HepG2 (cell line): Measurements from ENCODE around the gene AARSD1. TPM values are rescaled to one million over a fixed set of nuclear protein-coding genes. Genes with fewer than 3 reads are reported as not detected.

Experiments used
- AKAP8 ChIP-seq: sonication (generic); formaldehyde crosslinking; IDR thresholded peaks from 2 replicates; pipeline ENCODE4 v1.5.1; 2020; ENCODE audit warnings: mild to moderate bottlenecking, missing genetic modification reagents
- ESRRA ChIP-seq: sonication (generic); formaldehyde crosslinking; IDR thresholded peaks from 2 replicates; pipeline ENCODE4 v1.5.1; 2020; ENCODE audit warnings: mild to moderate bottlenecking, low read depth, missing genetic modification reagents
- RFXAP ChIP-seq: sonication (generic); formaldehyde crosslinking; IDR thresholded peaks from 2 replicates; pipeline ENCODE4 v1.4.0; 2020; ENCODE audit warnings: missing genetic modification reagents, borderline replicate concordance
- SOX13 ChIP-seq, 3 experiments: fragments of 450-650 bp in 1 of 3; sonication (generic) in 1 of 3; formaldehyde crosslinking in 1 of 3; IDR thresholded peaks in 2 of 3; conservative IDR thresholded peaks in 1 of 3; 2 replicates each; pipeline versions ENCODE4 v1.5.0 to v1.6.1; 2016 to 2020; ENCODE audit warnings: antibody characterized with exemption in 1 of 3, mild to moderate bottlenecking in 1 of 3, missing compliant biosample characterization in 1 of 3, missing genetic modification reagents in 1 of 3, moderate library complexity in 1 of 3
- ZBTB1 ChIP-seq: sonication (generic); formaldehyde crosslinking; IDR thresholded peaks from 2 replicates; pipeline ENCODE4 v1.4.0; 2020; ENCODE audit warnings: missing genetic modification reagents, borderline replicate concordance
- ZBTB38 ChIP-seq: sonication (generic); formaldehyde crosslinking; IDR thresholded peaks from 2 replicates; pipeline ENCODE4 v1.5.1; 2020; ENCODE audit warnings: mild to moderate bottlenecking, missing genetic modification reagents
- ZFP82 ChIP-seq: sonication (generic); formaldehyde crosslinking; IDR thresholded peaks from 2 replicates; pipeline ENCODE4 v1.5.1; 2020; ENCODE audit warnings: mild to moderate bottlenecking, missing genetic modification reagents, borderline replicate concordance
- ZNF253 ChIP-seq: sonication (generic); formaldehyde crosslinking; IDR thresholded peaks from 2 replicates; pipeline ENCODE4 v1.8.0; 2022; ENCODE audit warnings: mild to moderate bottlenecking, missing genetic modification reagents, borderline replicate concordance
- ZNF430 ChIP-seq: sonication (generic); formaldehyde crosslinking; IDR thresholded peaks from 2 replicates; pipeline ENCODE4 v1.9.0; 2021; ENCODE audit warnings: mild to moderate bottlenecking, missing genetic modification reagents
- ZNF501 ChIP-seq: sonication (generic); formaldehyde crosslinking; IDR thresholded peaks from 2 replicates; pipeline ENCODE4 v1.5.1; 2020; ENCODE audit warnings: mild to moderate bottlenecking, moderate library complexity, missing genetic modification reagents
- ZNF550 ChIP-seq: sonication (generic); formaldehyde crosslinking; IDR thresholded peaks from 2 replicates; pipeline ENCODE4 v1.4.0; 2020; ENCODE audit warnings: mild to moderate bottlenecking, missing genetic modification reagents, borderline replicate concordance
- ZNF737 ChIP-seq: sonication (generic); formaldehyde crosslinking; IDR thresholded peaks from 2 replicates; pipeline ENCODE4 v1.5.0; 2020; ENCODE audit warnings: missing genetic modification reagents, mild to moderate bottlenecking, borderline replicate concordance
- ZNF775 ChIP-seq: sonication (generic); formaldehyde crosslinking; IDR thresholded peaks from 2 replicates; pipeline ENCODE4 v1.4.0; 2020; ENCODE audit warnings: missing genetic modification reagents, mild to moderate bottlenecking, moderate library complexity, borderline replicate concordance
- ZNF816 ChIP-seq: sonication (generic); formaldehyde crosslinking; IDR thresholded peaks from 2 replicates; pipeline ENCODE4 v1.8.0; 2022; ENCODE audit warnings: missing genetic modification reagents, mild to moderate bottlenecking, borderline replicate concordance
- polyA plus RNA-seq, 8 experiments: library from polyadenylated mRNA; depleted of rRNA in 3 of 8; stranded (reverse) in 7 of 8; unstranded in 1 of 8; fragments of >200 nt; fragmentation: Illumina TruSeq in 4 of 8; extraction: Trizol in 4 of 8; gene quantifications; 2 replicates each; pipeline versions ENCODE4 v1.2.1 to v1.2.3, GENCODE V29; 2011 to 2016; ENCODE audit warnings: low read depth in 4 of 8, missing spikeins in 1 of 8, mixed read lengths in 1 of 8; ENCODE audit not compliant: insufficient read depth in 1 of 8
- total RNA-seq, 5 experiments: library from RNA; depleted of rRNA; stranded (reverse); fragments of >200 nt; fragmentation: Illumina TruSeq; extraction: Trizol; gene quantifications; 2 replicates each; pipeline ENCODE4 v1.2.3, GENCODE V29; 2016; ENCODE audit warnings: low read depth in 1 of 5
- TF ChIP-seq, protein P1 (sequence below): sonication (generic); formaldehyde crosslinking; IDR thresholded peaks from 2 replicates; pipeline ENCODE4 v1.4.0; 2020; ENCODE audit warnings: missing genetic modification reagents
- TF ChIP-seq, protein P2 (sequence below): sonication (generic); formaldehyde crosslinking; IDR thresholded peaks from 2 replicates; pipeline ENCODE4 v1.5.0; 2020; ENCODE audit warnings: missing genetic modification reagents, mild to moderate bottlenecking, borderline replicate concordance
- TF ChIP-seq, protein P3 (sequence below): sonication (generic); formaldehyde crosslinking; IDR thresholded peaks from 2 replicates; pipeline ENCODE4 v1.9.0; 2021; ENCODE audit warnings: missing genetic modification reagents, borderline replicate concordance
- TF ChIP-seq, protein P4 (sequence below): sonication (generic); formaldehyde crosslinking; IDR thresholded peaks from 2 replicates; pipeline ENCODE4 v1.4.0; 2020; ENCODE audit warnings: missing genetic modification reagents

Gene AARSD1
- total and polyA plus RNA-seq, 2 of the 13 experiments (the other 11 are each of a cell fraction or from before 2014, with no cell fraction given) = 24.7 to 29.3 TPM

- TF ChIP-seq ZNF253 (no peak), ZNF737 (CRISPR knock-in tag) (no peak), ZFP82 (0 out of 2 replicates have a peak, but pooled peaks have one; percentile 1), ESRRA (0 out of 2 replicates have a peak, but pooled peaks have one; percentile 9), ZBTB1 (CRISPR knock-in tag) (0 out of 2 replicates have a peak, but pooled peaks have one; percentile 23), ZNF501 (peak; percentile 60; the same call in 1 of the 2 replicates), ZNF430 (CRISPR knock-in tag) (peak; percentile 20; the same call in 1 of the 2 replicates), ZNF775 (CRISPR knock-in tag) (no peak), RFXAP (0 out of 2 replicates have a peak, but pooled peaks have one; percentile 4), AKAP8 (CRISPR knock-in tag) (no peak), ZNF816 (peak; percentile 55; the same call in 1 of the 2 replicates), SOX13 (IDR thresholded peaks at IDR 0.05) (no peak), SOX13 (CRISPR knock-in tag; conservative IDR thresholded peaks at IDR 0.05 in 1 of 2, IDR thresholded peaks at IDR 0.05 in 1 of 2) (no peak; a peak in 1 of 4 replicates), ZNF550 (CRISPR knock-in tag) (no peak), ZBTB38 (peak; percentile 94)
- TF ChIP-seq, protein P1, sequence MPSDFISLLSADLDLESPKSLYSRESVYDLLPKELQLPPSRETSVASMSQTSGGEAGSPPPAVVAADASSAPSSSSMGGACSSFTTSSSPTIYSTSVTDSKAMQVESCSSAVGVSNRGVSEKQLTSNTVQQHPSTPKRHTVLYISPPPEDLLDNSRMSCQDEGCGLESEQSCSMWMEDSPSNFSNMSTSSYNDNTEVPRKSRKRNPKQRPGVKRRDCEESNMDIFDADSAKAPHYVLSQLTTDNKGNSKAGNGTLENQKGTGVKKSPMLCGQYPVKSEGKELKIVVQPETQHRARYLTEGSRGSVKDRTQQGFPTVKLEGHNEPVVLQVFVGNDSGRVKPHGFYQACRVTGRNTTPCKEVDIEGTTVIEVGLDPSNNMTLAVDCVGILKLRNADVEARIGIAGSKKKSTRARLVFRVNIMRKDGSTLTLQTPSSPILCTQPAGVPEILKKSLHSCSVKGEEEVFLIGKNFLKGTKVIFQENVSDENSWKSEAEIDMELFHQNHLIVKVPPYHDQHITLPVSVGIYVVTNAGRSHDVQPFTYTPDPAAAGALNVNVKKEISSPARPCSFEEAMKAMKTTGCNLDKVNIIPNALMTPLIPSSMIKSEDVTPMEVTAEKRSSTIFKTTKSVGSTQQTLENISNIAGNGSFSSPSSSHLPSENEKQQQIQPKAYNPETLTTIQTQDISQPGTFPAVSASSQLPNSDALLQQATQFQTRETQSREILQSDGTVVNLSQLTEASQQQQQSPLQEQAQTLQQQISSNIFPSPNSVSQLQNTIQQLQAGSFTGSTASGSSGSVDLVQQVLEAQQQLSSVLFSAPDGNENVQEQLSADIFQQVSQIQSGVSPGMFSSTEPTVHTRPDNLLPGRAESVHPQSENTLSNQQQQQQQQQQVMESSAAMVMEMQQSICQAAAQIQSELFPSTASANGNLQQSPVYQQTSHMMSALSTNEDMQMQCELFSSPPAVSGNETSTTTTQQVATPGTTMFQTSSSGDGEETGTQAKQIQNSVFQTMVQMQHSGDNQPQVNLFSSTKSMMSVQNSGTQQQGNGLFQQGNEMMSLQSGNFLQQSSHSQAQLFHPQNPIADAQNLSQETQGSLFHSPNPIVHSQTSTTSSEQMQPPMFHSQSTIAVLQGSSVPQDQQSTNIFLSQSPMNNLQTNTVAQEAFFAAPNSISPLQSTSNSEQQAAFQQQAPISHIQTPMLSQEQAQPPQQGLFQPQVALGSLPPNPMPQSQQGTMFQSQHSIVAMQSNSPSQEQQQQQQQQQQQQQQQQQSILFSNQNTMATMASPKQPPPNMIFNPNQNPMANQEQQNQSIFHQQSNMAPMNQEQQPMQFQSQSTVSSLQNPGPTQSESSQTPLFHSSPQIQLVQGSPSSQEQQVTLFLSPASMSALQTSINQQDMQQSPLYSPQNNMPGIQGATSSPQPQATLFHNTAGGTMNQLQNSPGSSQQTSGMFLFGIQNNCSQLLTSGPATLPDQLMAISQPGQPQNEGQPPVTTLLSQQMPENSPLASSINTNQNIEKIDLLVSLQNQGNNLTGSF (CRISPR knock-in tag) = peak; percentile 28; the same call in 1 of the 2 replicates
- TF ChIP-seq, protein P2, sequence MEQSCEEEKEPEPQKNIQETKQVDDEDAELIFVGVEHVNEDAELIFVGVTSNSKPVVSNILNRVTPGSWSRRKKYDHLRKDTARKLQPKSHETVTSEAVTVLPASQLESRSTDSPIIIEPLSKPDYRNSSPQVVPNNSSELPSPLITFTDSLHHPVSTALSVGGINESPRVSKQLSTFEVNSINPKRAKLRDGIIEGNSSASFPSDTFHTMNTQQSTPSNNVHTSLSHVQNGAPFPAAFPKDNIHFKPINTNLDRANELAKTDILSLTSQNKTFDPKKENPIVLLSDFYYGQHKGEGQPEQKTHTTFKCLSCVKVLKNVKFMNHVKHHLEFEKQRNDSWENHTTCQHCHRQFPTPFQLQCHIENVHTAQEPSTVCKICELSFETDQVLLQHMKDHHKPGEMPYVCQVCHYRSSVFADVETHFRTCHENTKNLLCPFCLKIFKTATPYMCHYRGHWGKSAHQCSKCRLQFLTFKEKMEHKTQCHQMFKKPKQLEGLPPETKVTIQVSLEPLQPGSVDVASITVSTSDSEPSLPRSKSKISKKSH (CRISPR knock-in tag) = peak; percentile 74; the same call in 1 of the 2 replicates
- TF ChIP-seq, protein P3, sequence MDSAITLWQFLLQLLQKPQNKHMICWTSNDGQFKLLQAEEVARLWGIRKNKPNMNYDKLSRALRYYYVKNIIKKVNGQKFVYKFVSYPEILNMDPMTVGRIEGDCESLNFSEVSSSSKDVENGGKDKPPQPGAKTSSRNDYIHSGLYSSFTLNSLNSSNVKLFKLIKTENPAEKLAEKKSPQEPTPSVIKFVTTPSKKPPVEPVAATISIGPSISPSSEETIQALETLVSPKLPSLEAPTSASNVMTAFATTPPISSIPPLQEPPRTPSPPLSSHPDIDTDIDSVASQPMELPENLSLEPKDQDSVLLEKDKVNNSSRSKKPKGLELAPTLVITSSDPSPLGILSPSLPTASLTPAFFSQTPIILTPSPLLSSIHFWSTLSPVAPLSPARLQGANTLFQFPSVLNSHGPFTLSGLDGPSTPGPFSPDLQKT (CRISPR knock-in tag) = peak; percentile 83
- TF ChIP-seq, protein P4, sequence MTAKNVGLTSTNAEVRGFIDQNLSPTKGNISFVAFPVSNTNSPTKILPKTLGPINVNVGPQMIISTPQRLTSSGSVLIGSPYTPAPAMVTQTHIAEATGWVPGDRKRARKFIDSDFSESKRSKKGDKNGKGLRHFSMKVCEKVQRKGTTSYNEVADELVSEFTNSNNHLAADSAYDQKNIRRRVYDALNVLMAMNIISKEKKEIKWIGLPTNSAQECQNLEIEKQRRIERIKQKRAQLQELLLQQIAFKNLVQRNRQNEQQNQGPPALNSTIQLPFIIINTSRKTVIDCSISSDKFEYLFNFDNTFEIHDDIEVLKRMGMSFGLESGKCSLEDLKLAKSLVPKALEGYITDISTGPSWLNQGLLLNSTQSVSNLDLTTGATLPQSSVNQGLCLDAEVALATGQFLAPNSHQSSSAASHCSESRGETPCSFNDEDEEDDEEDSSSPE (CRISPR knock-in tag) = 0 out of 2 replicates have a peak, but pooled peaks have one; percentile 24
These were observed 15.4 kb upstream of the AARSD1 start, which contains the start of gene PTGES3L (continued) for GRCh38 chr17:42979511-42980273.
